SK-N-SH treated with all-trans-retinoic acid at 6 μM for 48 hours (cell line): ENCODE results near the gene PMM2.

Experiments used
- ATAC-seq: fragments of 200-7000 bp; cut with Tn5 transposase; 3 replicates; pipeline ENCODE4 v1.9.1; 2020; ENCODE audit warnings: mild to moderate bottlenecking, moderate library complexity
- ARNTL ChIP-seq: fragments of 450-650 bp; formaldehyde crosslinking; IDR thresholded peaks from 2 replicates; pipeline ENCODE4 v1.5.0; 2020; ENCODE audit warnings: low read depth, mild to moderate bottlenecking, moderate library complexity, borderline replicate concordance
- BACH2 ChIP-seq: fragments of 250-450 bp; sonication (Bioruptor Pico); IDR thresholded peaks from 2 replicates; pipeline ENCODE4 v1.9.0; 2021; ENCODE audit warnings: mild to moderate bottlenecking, borderline replicate concordance
- CREB5 ChIP-seq: fragments of 250-450 bp; sonication (Bioruptor Pico); IDR thresholded peaks from 2 replicates; pipeline ENCODE4 v1.5.1; 2020; ENCODE audit warnings: low read depth, mild to moderate bottlenecking, moderate library complexity
- CSDC2 ChIP-seq: fragments of 250-450 bp; sonication (Bioruptor Pico); IDR thresholded peaks from 2 replicates; pipeline ENCODE4 v1.5.0; 2020; ENCODE audit warnings: mild to moderate bottlenecking, moderate library complexity
- ESRRG ChIP-seq: fragments of 250-450 bp; sonication (Bioruptor Pico); IDR thresholded peaks from 2 replicates; pipeline ENCODE4 v1.6.1; 2021; ENCODE audit warnings: mild to moderate bottlenecking
- GLIS3 ChIP-seq: fragments of 250-450 bp; sonication (Bioruptor Pico); IDR thresholded peaks from 2 replicates; pipeline ENCODE4 v1.5.0; 2020; ENCODE audit warnings: mild to moderate bottlenecking, moderate library complexity
- OSR1 ChIP-seq: fragments of 250-450 bp; sonication (Bioruptor Pico); IDR thresholded peaks from 2 replicates; pipeline ENCODE4 v1.8.0; 2022; ENCODE audit warnings: moderate library complexity, mild to moderate bottlenecking, inconsistent platforms
- PATZ1 ChIP-seq: fragments of 250-450 bp; sonication (Bioruptor Pico); IDR thresholded peaks from 2 replicates; pipeline ENCODE4 v1.8.0; 2020; ENCODE audit warnings: mild to moderate bottlenecking, moderate library complexity, borderline replicate concordance
- POU6F1 ChIP-seq: fragments of 250-450 bp; sonication (Bioruptor Pico); IDR thresholded peaks from 2 replicates; pipeline ENCODE4 v1.8.0; 2021; ENCODE audit warnings: low read depth, mild to moderate bottlenecking, moderate library complexity, borderline replicate concordance
- RARB ChIP-seq: fragments of 250-450 bp; sonication (Bioruptor Pico); IDR thresholded peaks from 2 replicates; pipeline ENCODE4 v1.8.0; 2021; ENCODE audit warnings: mild to moderate bottlenecking, moderate library complexity
- SNAI2 ChIP-seq: fragments of 250-450 bp; sonication (Bioruptor Pico); IDR thresholded peaks from 2 replicates; pipeline ENCODE4 v1.5.0; 2020; ENCODE audit warnings: mild to moderate bottlenecking, moderate library complexity
- TCF4 ChIP-seq: fragments of 250-450 bp; sonication (Bioruptor Pico); IDR thresholded peaks from 2 replicates; pipeline ENCODE4 v1.8.0; 2021; ENCODE audit warnings: mild to moderate bottlenecking, moderate library complexity, borderline replicate concordance
- TOX ChIP-seq: fragments of 250-450 bp; sonication (Bioruptor Pico); IDR thresholded peaks from 2 replicates; pipeline ENCODE4 v1.8.0; 2021; ENCODE audit warnings: mild to moderate bottlenecking, moderate library complexity, borderline replicate concordance
- ZC3H10 ChIP-seq: fragments of 250-450 bp; sonication (Bioruptor Pico); IDR thresholded peaks from 2 replicates; pipeline ENCODE4 v1.5.1; 2021; ENCODE audit warnings: mild to moderate bottlenecking, moderate library complexity
- ZFP30 ChIP-seq: fragments of 450-650 bp; formaldehyde crosslinking; IDR thresholded peaks from 2 replicates; pipeline ENCODE4 v1.5.0; 2022; ENCODE audit warnings: mild to moderate bottlenecking, moderate library complexity
- ZNF565 ChIP-seq: fragments of 450-650 bp; formaldehyde crosslinking; conservative IDR thresholded peaks from 2 replicates; pipeline ENCODE4 v1.5.0; 2020; ENCODE audit warnings: low read depth, mild to moderate bottlenecking, moderate library complexity
- ZNF70 ChIP-seq: fragments of 450-650 bp; formaldehyde crosslinking; IDR thresholded peaks from 2 replicates; pipeline ENCODE4 v1.5.0; 2020; ENCODE audit warnings: mild to moderate bottlenecking, moderate library complexity
- TF ChIP-seq, protein P1 (sequence below): fragments of 250-450 bp; sonication (Bioruptor Pico); IDR thresholded peaks from 2 replicates; pipeline ENCODE4 v1.5.0; 2020; ENCODE audit warnings: mild to moderate bottlenecking, moderate library complexity

Gene PMM2

DNA sequence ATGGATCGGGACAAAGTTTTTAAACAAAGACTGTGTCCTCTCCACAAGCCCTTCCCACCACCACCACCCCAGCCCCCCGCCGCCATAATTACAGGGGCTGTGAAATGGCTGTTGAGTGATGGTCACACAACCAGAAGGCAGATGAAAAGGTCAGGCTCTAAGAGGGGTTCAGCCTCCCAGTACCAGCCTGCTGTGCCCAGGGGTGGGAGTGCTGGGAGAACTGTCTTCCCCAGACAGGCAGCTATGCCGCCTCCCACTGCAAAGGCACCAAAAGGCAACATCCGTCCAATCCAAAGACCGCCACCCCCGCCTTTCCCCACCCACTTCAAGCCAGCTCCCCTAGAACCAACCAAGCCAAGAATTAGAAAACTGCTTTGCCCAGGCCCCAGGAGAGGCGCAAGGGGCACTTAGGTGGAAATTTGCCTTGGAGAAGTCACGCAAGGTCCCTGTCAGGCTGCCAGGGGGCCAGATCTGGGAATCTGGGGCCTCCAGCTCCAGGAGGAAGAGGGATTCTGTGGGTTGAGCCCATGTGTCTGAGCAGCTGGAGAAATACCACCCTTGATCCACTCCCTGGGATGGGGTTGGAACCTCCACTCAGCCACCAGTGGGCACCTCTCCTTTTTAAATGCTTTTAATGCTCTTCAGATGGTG, 56.8 kb downstream of the PMM2 start:
- ATAC-seq: no peak
- no peak for TF ChIP-seq ZNF70 (CRISPR knock-in tag)
- no peak for TF ChIP-seq BACH2 (CRISPR knock-in tag)
- TF ChIP-seq ESRRG (CRISPR knock-in tag): no peak
- TF ChIP-seq POU6F1 (CRISPR knock-in tag): no peak
- TF ChIP-seq SNAI2 (CRISPR knock-in tag): no peak
- TF ChIP-seq CSDC2 (CRISPR knock-in tag): no peak

GRCh38 chr16:8855051-8855786, 57.6 kb downstream of the PMM2 start:
- no peak for TF ChIP-seq GLIS3 (CRISPR knock-in tag)
- no peak for TF ChIP-seq ARNTL
- TF ChIP-seq ZNF70 (CRISPR knock-in tag): no peak
- no peak for TF ChIP-seq OSR1 (CRISPR knock-in tag)
- no peak for TF ChIP-seq TOX (CRISPR knock-in tag)
- no peak for ATAC-seq

- no peak for ATAC-seq
- TF ChIP-seq ZFP30 (CRISPR knock-in tag) (no peak), GLIS3 (CRISPR knock-in tag) (no peak), POU6F1 (CRISPR knock-in tag) (no peak), ZNF565 (CRISPR knock-in tag) (no peak), ZC3H10 (no peak)
Measured at GRCh38 chr16:8855972-8856371, 58.3 kb downstream of the PMM2 start.

DNA sequence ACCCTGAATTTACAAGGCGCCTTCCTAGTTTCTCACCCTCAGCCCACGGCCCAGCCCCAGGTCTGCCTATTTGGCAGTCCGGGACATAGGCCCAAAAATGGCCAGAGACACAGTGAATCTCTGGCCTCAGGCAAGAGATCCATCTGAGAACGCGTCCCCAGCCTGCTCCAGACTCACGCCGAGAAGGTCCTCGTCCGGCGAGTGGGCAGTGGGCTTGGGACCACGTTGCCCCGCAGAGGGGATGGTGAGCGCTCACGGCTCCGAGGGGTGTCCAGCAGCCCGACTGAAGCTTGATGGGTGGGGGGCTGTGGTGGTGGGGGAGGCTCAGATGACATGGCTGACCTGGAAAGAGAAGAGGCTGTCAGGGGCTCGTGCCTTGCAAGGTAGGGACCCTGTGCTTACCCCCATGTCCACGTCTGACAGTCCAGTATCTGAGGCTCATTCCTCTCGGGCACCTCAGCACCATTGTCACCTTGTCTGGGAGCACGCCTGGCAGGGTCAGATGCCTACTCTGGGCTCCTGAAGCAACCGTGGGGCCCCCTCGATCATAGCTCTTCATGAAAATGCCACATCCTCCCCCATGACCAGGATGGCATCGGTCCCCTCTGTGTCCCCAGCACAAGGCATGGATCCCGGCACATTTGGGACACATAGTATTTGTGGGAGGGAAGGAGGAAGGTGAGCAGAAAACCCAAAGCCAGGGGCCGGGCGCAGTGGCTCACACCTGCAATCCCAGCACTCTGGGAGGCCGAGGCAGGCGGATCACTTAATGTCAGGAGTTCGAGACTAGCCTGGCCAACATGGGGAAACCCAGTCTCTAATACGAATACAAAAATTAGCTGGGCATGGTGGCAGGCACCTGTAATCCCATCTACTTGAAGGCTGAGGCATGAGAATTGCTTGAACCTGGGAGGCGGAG, 61.6 kb downstream of the PMM2 start:
- TF ChIP-seq ZFP30 (CRISPR knock-in tag) (no peak), TCF4 (CRISPR knock-in tag) (no peak), PATZ1 (CRISPR knock-in tag) (no peak), TOX (CRISPR knock-in tag) (no peak), BACH2 (CRISPR knock-in tag) (no peak), ZNF70 (CRISPR knock-in tag) (no peak), OSR1 (CRISPR knock-in tag) (no peak), GLIS3 (CRISPR knock-in tag) (no peak), RARB (no peak), ESRRG (CRISPR knock-in tag) (no peak), ZC3H10 (no peak), POU6F1 (CRISPR knock-in tag) (no peak), CREB5 (CRISPR knock-in tag) (no peak)
- TF ChIP-seq, protein P1, sequence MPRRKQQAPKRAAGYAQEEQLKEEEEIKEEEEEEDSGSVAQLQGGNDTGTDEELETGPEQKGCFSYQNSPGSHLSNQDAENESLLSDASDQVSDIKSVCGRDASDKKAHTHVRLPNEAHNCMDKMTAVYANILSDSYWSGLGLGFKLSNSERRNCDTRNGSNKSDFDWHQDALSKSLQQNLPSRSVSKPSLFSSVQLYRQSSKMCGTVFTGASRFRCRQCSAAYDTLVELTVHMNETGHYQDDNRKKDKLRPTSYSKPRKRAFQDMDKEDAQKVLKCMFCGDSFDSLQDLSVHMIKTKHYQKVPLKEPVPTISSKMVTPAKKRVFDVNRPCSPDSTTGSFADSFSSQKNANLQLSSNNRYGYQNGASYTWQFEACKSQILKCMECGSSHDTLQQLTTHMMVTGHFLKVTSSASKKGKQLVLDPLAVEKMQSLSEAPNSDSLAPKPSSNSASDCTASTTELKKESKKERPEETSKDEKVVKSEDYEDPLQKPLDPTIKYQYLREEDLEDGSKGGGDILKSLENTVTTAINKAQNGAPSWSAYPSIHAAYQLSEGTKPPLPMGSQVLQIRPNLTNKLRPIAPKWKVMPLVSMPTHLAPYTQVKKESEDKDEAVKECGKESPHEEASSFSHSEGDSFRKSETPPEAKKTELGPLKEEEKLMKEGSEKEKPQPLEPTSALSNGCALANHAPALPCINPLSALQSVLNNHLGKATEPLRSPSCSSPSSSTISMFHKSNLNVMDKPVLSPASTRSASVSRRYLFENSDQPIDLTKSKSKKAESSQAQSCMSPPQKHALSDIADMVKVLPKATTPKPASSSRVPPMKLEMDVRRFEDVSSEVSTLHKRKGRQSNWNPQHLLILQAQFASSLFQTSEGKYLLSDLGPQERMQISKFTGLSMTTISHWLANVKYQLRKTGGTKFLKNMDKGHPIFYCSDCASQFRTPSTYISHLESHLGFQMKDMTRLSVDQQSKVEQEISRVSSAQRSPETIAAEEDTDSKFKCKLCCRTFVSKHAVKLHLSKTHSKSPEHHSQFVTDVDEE: no peak
- no peak for ATAC-seq
